Measurements from ENCODE around the gene PAH. TPM values are rescaled to one million over a fixed set of nuclear protein-coding genes. Genes with fewer than 3 reads are reported as not detected.
A peak's percentile ranks its signal among the peaks of the same experiment; 100 is the strongest.

Gene PAH
- total and polyA plus RNA-seq, 10 of the 15 experiments (the other 5 are each of a cell fraction or from before 2014, with no cell fraction given): 0.20 to 4.8 (median 0.55) TPM; not detected in 1

GRCh38 chr12:102950107-102950949 lies 33.3 kb upstream of the PAH start (continued):
- no peak for TF ChIP-seq SKIL (IDR thresholded peaks at IDR 0.05; ENCODE audit: low read depth, poor library complexity, severe bottlenecking)
- no peak for TF ChIP-seq USF2 (IDR thresholded peaks at IDR 0.05; ENCODE audit: borderline replicate concordance, low read depth, low read length)
- TF ChIP-seq NFIC (IDR thresholded peaks at IDR 0.05; ENCODE audit: low read depth, low read length): no peak
- TF ChIP-seq ZBTB33 (IDR thresholded peaks at IDR 0.05): peak; percentile 29; the same call in 1 of the 2 replicates
- TF ChIP-seq ZBTB40 (IDR thresholded peaks at IDR 0.05; ENCODE audit: borderline replicate concordance): no peak
- no peak for TF ChIP-seq USF1 (IDR thresholded peaks at IDR 0.05; ENCODE audit: borderline replicate concordance, extremely low read length, insufficient read depth, low read depth, low read length)
- no peak for TF ChIP-seq ZNF207 (IDR thresholded peaks at IDR 0.05; ENCODE audit: borderline replicate concordance)
- no peak for TF ChIP-seq CEBPZ (IDR thresholded peaks at IDR 0.05; ENCODE audit: low read depth, low read length)
- no peak for TF ChIP-seq BCLAF1 (IDR thresholded peaks at IDR 0.05)

Measured in GM12878 (cell line).